Neural progenitor cell (in vitro differentiated cells): ENCODE data around the gene NRBF2. TPM values are rescaled to one million over a fixed set of nuclear protein-coding genes. Genes with fewer than 3 reads are reported as not detected.

ENCODE experiments used
- DNase-seq: peaks from one replicate; pipeline ENCODE4 v3.0.0-alpha.2; 2016; ENCODE audit warnings: low spot score
- H2AFZ ChIP-seq: fragments of 200-600 bp; sonication (generic); replicated peaks from 2 replicates; pipeline ENCODE4 v1.6.1; 2016; ENCODE audit warnings: antibody characterized with exemption
- H3F3A ChIP-seq: fragments of 200-600 bp; sonication (generic); 2 replicates; pipeline ENCODE4 v1.6.1; 2016; ENCODE audit warnings: antibody characterized with exemption, low read depth
- H3K27ac ChIP-seq: fragments of 200-600 bp; sonication (generic); 2 replicates; pipeline ENCODE4 v1.5.1; 2016; ENCODE audit warnings: mild to moderate bottlenecking
- H3K27me3 ChIP-seq: fragments of 200-600 bp; sonication (generic); 2 replicates; pipeline ENCODE4 v1.6.1; 2016; ENCODE audit warnings: mild to moderate bottlenecking, moderate library complexity
- H3K36me3 ChIP-seq: fragments of 200-600 bp; sonication (generic); 2 replicates; pipeline ENCODE4 v1.5.1; 2016
- H3K4me1 ChIP-seq: fragments of 200-600 bp; sonication (generic); 2 replicates; pipeline ENCODE4 v1.6.1; 2016; ENCODE audit warnings: mixed run types
- H3K4me2 ChIP-seq: fragments of 200-600 bp; sonication (generic); 2 replicates; pipeline ENCODE4 v1.6.1; 2016
- H3K4me3 ChIP-seq: fragments of 200-600 bp; sonication (generic); 2 replicates; pipeline ENCODE4 v1.5.1; 2016
- H3K79me2 ChIP-seq: fragments of 200-600 bp; sonication (generic); 2 replicates; pipeline ENCODE4 v1.6.1; 2016; ENCODE audit warnings: low read depth
- H3K9ac ChIP-seq: fragments of 200-600 bp; sonication (generic); 2 replicates; pipeline ENCODE4 v1.6.1; 2016
- H3K9me3 ChIP-seq: fragments of 200-600 bp; sonication (generic); 2 replicates; pipeline ENCODE4 v1.5.1; 2016; ENCODE audit warnings: low read depth
- H4K20me1 ChIP-seq: fragments of 200-600 bp; sonication (generic); 2 replicates; pipeline ENCODE4 v1.6.1; 2016; ENCODE audit warnings: low read depth
- H3K27ac Mint-ChIP-seq: 3 replicates; pipeline ENCODE4 v1.8.0; 2021; ENCODE audit warnings: mixed read lengths
- H3K27me3 Mint-ChIP-seq: 2 replicates; pipeline ENCODE4 v1.8.0; 2022; ENCODE audit warnings: low read depth, mild to moderate bottlenecking, inconsistent platforms, moderate library complexity, mixed read lengths; ENCODE audit not compliant: insufficient read depth
- H3K36me3 Mint-ChIP-seq: 3 replicates; pipeline ENCODE4 v1.8.0; 2021; ENCODE audit warnings: mixed read lengths
- H3K4me1 Mint-ChIP-seq: 3 replicates; pipeline ENCODE4 v1.8.0; 2021; ENCODE audit warnings: mixed read lengths
- H3K4me3 Mint-ChIP-seq: 3 replicates; pipeline ENCODE4 v1.8.0; 2021; ENCODE audit warnings: mild to moderate bottlenecking, moderate library complexity, mixed read lengths
- H3K9me3 Mint-ChIP-seq: 3 replicates; pipeline ENCODE4 v1.8.0; 2020; ENCODE audit warnings: mixed read lengths
- EZH2 ChIP-seq: fragments of 200-600 bp; sonication (generic); IDR thresholded peaks from 2 replicates; pipeline ENCODE4 v1.6.1; 2017; ENCODE audit warnings: antibody characterized with exemption, mild to moderate bottlenecking, moderate library complexity
- EZH2phosphoT487 ChIP-seq: fragments of 200-600 bp; sonication (generic); IDR thresholded peaks from 2 replicates; pipeline ENCODE4 v1.6.1; 2017; ENCODE audit warnings: antibody characterized with exemption
- total RNA-seq: library from RNA; depleted of rRNA; stranded (reverse); fragments of >200 nt; gene quantifications from 2 replicates; pipeline ENCODE4 v1.2.3, GENCODE V29; 2015; ENCODE audit warnings: low replicate concordance
- TF ChIP-seq, protein P1 (sequence below): fragments of 200-600 bp; sonication (generic); IDR thresholded peaks from 2 replicates; pipeline ENCODE4 v1.5.1; 2017; ENCODE audit warnings: antibody characterized with exemption, mild to moderate bottlenecking

Gene NRBF2
- total RNA-seq, 1 donor from 2014 or later = 37.8 TPM

- no peak for DNase-seq
- Mint-ChIP-seq H3K27me3 (no peaks in the 10 kb centered on the region), H3K9me3 (no peaks in the 10 kb centered on the region), H3K4me1 (no peaks in the 10 kb centered on the region), H3K27ac (no peak overlapping the region), H3K36me3 (peaks cover 4% of the 10 kb centered on the region), H3K4me3 (no peak overlapping the region)
- H4K20me1 ChIP-seq = peaks cover 10% of the 10 kb centered on the region
- no peak for TF ChIP-seq EZH2
- TF ChIP-seq, protein P1, sequence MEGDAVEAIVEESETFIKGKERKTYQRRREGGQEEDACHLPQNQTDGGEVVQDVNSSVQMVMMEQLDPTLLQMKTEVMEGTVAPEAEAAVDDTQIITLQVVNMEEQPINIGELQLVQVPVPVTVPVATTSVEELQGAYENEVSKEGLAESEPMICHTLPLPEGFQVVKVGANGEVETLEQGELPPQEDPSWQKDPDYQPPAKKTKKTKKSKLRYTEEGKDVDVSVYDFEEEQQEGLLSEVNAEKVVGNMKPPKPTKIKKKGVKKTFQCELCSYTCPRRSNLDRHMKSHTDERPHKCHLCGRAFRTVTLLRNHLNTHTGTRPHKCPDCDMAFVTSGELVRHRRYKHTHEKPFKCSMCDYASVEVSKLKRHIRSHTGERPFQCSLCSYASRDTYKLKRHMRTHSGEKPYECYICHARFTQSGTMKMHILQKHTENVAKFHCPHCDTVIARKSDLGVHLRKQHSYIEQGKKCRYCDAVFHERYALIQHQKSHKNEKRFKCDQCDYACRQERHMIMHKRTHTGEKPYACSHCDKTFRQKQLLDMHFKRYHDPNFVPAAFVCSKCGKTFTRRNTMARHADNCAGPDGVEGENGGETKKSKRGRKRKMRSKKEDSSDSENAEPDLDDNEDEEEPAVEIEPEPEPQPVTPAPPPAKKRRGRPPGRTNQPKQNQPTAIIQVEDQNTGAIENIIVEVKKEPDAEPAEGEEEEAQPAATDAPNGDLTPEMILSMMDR = no peak
- TF ChIP-seq EZH2phosphoT487 = no peak
- no peaks in the 10 kb centered on the region for H3K27me3 ChIP-seq
- H3K36me3 ChIP-seq = no peaks in the 10 kb centered on the region
- H3K79me2 ChIP-seq = peaks cover 100% of the 10 kb centered on the region
- no peaks in the 10 kb centered on the region for H3F3A ChIP-seq
- no peaks in the 10 kb centered on the region for H3K9me3 ChIP-seq
- H3K4me3 ChIP-seq = no peak overlapping the region
- H3K27ac ChIP-seq = no peak overlapping the region
- no peak overlapping the region for H3K4me2 ChIP-seq
- H3K9ac ChIP-seq = no peak overlapping the region
- H3K4me1 ChIP-seq = no peaks in the 10 kb centered on the region
- no peak overlapping the region for H2AFZ ChIP-seq
Observed at GRCh38 chr10:63140077-63140476, 6.9 kb downstream of the NRBF2 start.

DNA sequence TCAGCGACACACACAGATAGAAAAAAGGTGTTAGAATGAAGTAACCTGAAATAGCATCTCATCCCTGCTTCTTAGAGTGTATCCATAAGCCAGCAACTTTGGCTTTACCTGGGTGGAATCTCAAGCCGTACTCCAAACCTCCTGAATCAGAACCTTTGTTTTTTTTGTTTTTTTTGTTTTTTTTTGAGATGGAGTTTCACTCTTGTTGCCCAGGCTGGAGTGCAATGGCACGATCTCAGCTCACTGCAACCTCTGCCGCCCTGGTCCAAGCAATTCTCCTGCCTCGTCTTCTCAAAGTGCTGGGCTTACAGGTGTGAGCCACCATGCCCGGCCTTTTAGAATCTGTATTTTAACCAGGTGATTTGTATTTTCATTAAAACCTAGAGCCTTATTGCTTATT is 9.0 kb downstream of the NRBF2 start:
- Histone ChIP-seq H3K4me3 (no peak overlapping the region), H3K36me3 (no peaks in the 10 kb centered on the region), H3K9me3 (no peaks in the 10 kb centered on the region), H3K27ac (no peak overlapping the region), H3K27me3 (no peaks in the 10 kb centered on the region), H3K9ac (no peak overlapping the region), H3K4me1 (no peaks in the 10 kb centered on the region), H3K79me2 (peaks cover 100% of the 10 kb centered on the region), H4K20me1 (peaks cover under 1% of the 10 kb centered on the region), H3K4me2 (no peak overlapping the region), H2AFZ (no peak overlapping the region), H3F3A (no peaks in the 10 kb centered on the region)
- Mint-ChIP-seq H3K27me3 (no peaks in the 10 kb centered on the region), H3K4me1 (no peaks in the 10 kb centered on the region), H3K36me3 (peaks cover 8% of the 10 kb centered on the region), H3K27ac (no peak overlapping the region), H3K4me3 (no peak overlapping the region), H3K9me3 (no peaks in the 10 kb centered on the region)
- no peak for DNase-seq
- TF ChIP-seq EZH2 (no peak), EZH2phosphoT487 (no peak)
- TF ChIP-seq, protein P1 = no peak

GRCh38 chr10:63143987-63144386 is 10.9 kb downstream of the NRBF2 start:
- H3K9me3 Mint-ChIP-seq = no peaks in the 10 kb centered on the region
- no peak for DNase-seq
- Histone ChIP-seq H4K20me1 (peaks cover 10% of the 10 kb centered on the region), H3K27me3 (no peaks in the 10 kb centered on the region), H3K4me1 (peaks cover 9% of the 10 kb centered on the region), H3K9me3 (no peaks in the 10 kb centered on the region), H3K4me3 (no peak overlapping the region), H3K79me2 (peaks cover 98% of the 10 kb centered on the region), H3F3A (no peaks in the 10 kb centered on the region), H3K4me2 (no peak overlapping the region), H3K36me3 (no peaks in the 10 kb centered on the region), H3K9ac (no peak overlapping the region), H3K27ac (no peak overlapping the region), H2AFZ (no peak overlapping the region)
- H3K4me1 Mint-ChIP-seq = no peaks in the 10 kb centered on the region
- H3K4me3 Mint-ChIP-seq = no peak overlapping the region
- no peak overlapping the region for H3K27ac Mint-ChIP-seq
- H3K27me3 Mint-ChIP-seq = no peaks in the 10 kb centered on the region
- peaks cover 11% of the 10 kb centered on the region for H3K36me3 Mint-ChIP-seq
- TF ChIP-seq EZH2phosphoT487 (no peak), EZH2 (no peak)
- TF ChIP-seq, protein P1 = no peak
